Hepatocyte (in vitro differentiated cells): ENCODE measurements around the gene HOXB13. TPM values are rescaled to one million over a fixed set of nuclear protein-coding genes. Genes with fewer than 3 reads are reported as not detected.
A peak's percentile ranks its signal among the peaks of the same experiment; 100 is the strongest.

Experiments used
- DNase-seq: peaks from one replicate; pipeline ENCODE4 v3.0.0-alpha.2; 2016; ENCODE audit warnings: low spot score
- H2AFZ ChIP-seq: fragments of 200-600 bp; sonication (generic); 2 replicates; pipeline ENCODE4 v1.6.0; 2016; ENCODE audit warnings: antibody characterized with exemption, mild to moderate bottlenecking
- H3K27ac ChIP-seq: fragments of 200-600 bp; sonication (generic); 2 replicates; pipeline ENCODE4 v1.5.1; 2016; ENCODE audit warnings: mild to moderate bottlenecking
- H3K27me3 ChIP-seq: fragments of 200-600 bp; sonication (generic); 2 replicates; pipeline ENCODE4 v1.6.1; 2016
- H3K36me3 ChIP-seq: fragments of 200-600 bp; sonication (generic); replicated peaks from 2 replicates; pipeline ENCODE4 v1.5.1; 2016; ENCODE audit warnings: low read depth; ENCODE audit not compliant: insufficient read depth
- H3K4me1 ChIP-seq: fragments of 200-600 bp; sonication (generic); 2 replicates; pipeline ENCODE4 v1.5.1; 2016; ENCODE audit warnings: mild to moderate bottlenecking, moderate library complexity; ENCODE audit not compliant: insufficient read depth
- H3K4me2 ChIP-seq: fragments of 200-600 bp; sonication (generic); 2 replicates; pipeline ENCODE4 v1.6.0; 2016
- H3K4me3 ChIP-seq: fragments of 200-600 bp; sonication (generic); 2 replicates; pipeline ENCODE4 v1.5.1; 2016; ENCODE audit warnings: mild to moderate bottlenecking
- H3K79me2 ChIP-seq: fragments of 200-600 bp; sonication (generic); 2 replicates; pipeline ENCODE4 v1.6.0; 2017; ENCODE audit warnings: mild to moderate bottlenecking
- H3K9me2 ChIP-seq: fragments of 200-600 bp; sonication (generic); replicated peaks from 2 replicates; pipeline ENCODE4 v1.6.0; 2017; ENCODE audit warnings: mild to moderate bottlenecking; ENCODE audit not compliant: insufficient read depth
- H3K9me3 ChIP-seq: fragments of 200-600 bp; sonication (generic); 2 replicates; pipeline ENCODE4 v1.5.1; 2016; ENCODE audit warnings: low read depth, mild to moderate bottlenecking
- H4K20me1 ChIP-seq: fragments of 200-600 bp; sonication (generic); 2 replicates; pipeline ENCODE4 v1.6.0; 2016; ENCODE audit warnings: mild to moderate bottlenecking; ENCODE audit not compliant: insufficient read depth, poor library complexity, severe bottlenecking
- CTCF ChIP-seq: fragments of 200-600 bp; sonication (generic); IDR thresholded peaks from 2 replicates; pipeline ENCODE4 v1.5.1; 2016; ENCODE audit warnings: antibody characterized with exemption, mild to moderate bottlenecking; ENCODE audit not compliant: poor library complexity
- EZH2 ChIP-seq: fragments of 200-600 bp; sonication (generic); IDR thresholded peaks from 2 replicates; pipeline ENCODE4 v1.6.1; 2016; ENCODE audit warnings: antibody characterized with exemption, mild to moderate bottlenecking, borderline replicate concordance
- EZH2phosphoT487 ChIP-seq: fragments of 200-600 bp; sonication (generic); IDR thresholded peaks from one replicate; pipeline ENCODE4 v1.6.1; 2018; ENCODE audit warnings: antibody characterized with exemption, mild to moderate bottlenecking, low read depth, moderate library complexity; ENCODE audit not compliant: unreplicated experiment, severe bottlenecking
- WGBS: methylation state at CpG from one replicate; pipeline ENCODE4 v1.1.6; 2016; ENCODE audit warnings: low lambda C conversion rate; ENCODE audit errors: missing lambda C conversion rate; 5-methylcytosine and 5-hydroxymethylcytosine counted together
- polyA plus RNA-seq: library from polyadenylated mRNA; unstranded; fragments of >200 nt; fragmentation: Nextera tagmentation; extraction: Ambion mirVana; gene quantifications from 2 replicates; pipeline ENCODE4 v1.2.1, GENCODE V29; 2016
- total RNA-seq: library from RNA; depleted of rRNA; stranded (reverse); fragments of >200 nt; gene quantifications from 2 replicates; pipeline ENCODE4 v1.2.3, GENCODE V29; 2014

HOXB13 gene
- total and polyA plus RNA-seq, 2 experiments from 2014 or later = 0.13 to 0.28 TPM

GRCh38 chr17:48732688-48733629 lies 4.4 kb upstream of the HOXB13 start:
- H3K4me2 ChIP-seq = peak overlapping the region; percentile 70

GRCh38 chr17:48731355-48731754 lies 2.8 kb upstream of the HOXB13 start:
- TF ChIP-seq EZH2phosphoT487 = no peak
- TF ChIP-seq CTCF = no peak
- no peak for TF ChIP-seq EZH2
- H3K4me1 ChIP-seq = peaks cover 6% of the 10 kb centered on the region
- H3K27me3 ChIP-seq = peaks cover 99% of the 10 kb centered on the region
- DNase-seq = no peak
- no peaks in the 10 kb centered on the region for H3K79me2 ChIP-seq
- H2AFZ ChIP-seq = no peak overlapping the region
- H3K4me3 ChIP-seq = no peak overlapping the region
- no peak overlapping the region for H3K27ac ChIP-seq
- no peaks in the 10 kb centered on the region for H4K20me1 ChIP-seq
- H3K4me2 ChIP-seq = no peak overlapping the region
- no peaks in the 10 kb centered on the region for H3K9me2 ChIP-seq
- no peaks in the 10 kb centered on the region for H3K9me3 ChIP-seq
- H3K36me3 ChIP-seq = no peaks in the 10 kb centered on the region

More at GRCh38 chr17:48732688-48733629, 4.4 kb upstream of the HOXB13 start:
- TF ChIP-seq EZH2phosphoT487 (peak; percentile 65), CTCF (no peak), EZH2 (peak; percentile 89)
- Histone ChIP-seq H3K36me3 (no peaks in the 10 kb centered on the region), H3K27me3 (peaks cover 99% of the 10 kb centered on the region), H3K79me2 (no peaks in the 10 kb centered on the region), H3K4me1 (peaks cover 6% of the 10 kb centered on the region), H3K4me3 (no peak overlapping the region), H3K9me2 (no peaks in the 10 kb centered on the region), H2AFZ (no peak overlapping the region), H3K9me3 (no peaks in the 10 kb centered on the region), H3K27ac (no peak overlapping the region), H4K20me1 (no peaks in the 10 kb centered on the region)
- WGBS = 4% methylated on average over 40 of the region's 50 CpGs
- no peak for DNase-seq

GRCh38 chr17:48730240-48730550 lies 1.6 kb upstream of the HOXB13 start:
- Histone ChIP-seq H3K79me2 (no peaks in the 10 kb centered on the region), H3K9me3 (no peaks in the 10 kb centered on the region), H3K27ac (no peak overlapping the region), H3K4me1 (peaks cover 9% of the 10 kb centered on the region), H3K9me2 (no peaks in the 10 kb centered on the region), H2AFZ (no peak overlapping the region), H3K4me2 (no peak overlapping the region), H3K36me3 (no peaks in the 10 kb centered on the region), H4K20me1 (no peaks in the 10 kb centered on the region), H3K27me3 (peaks cover 99% of the 10 kb centered on the region), H3K4me3 (no peak overlapping the region)
- 59% methylated on average over 3 of the region's 3 CpGs for WGBS
- TF ChIP-seq EZH2 (no peak), EZH2phosphoT487 (no peak), CTCF (no peak)
- DNase-seq = no peak
